22Rv1 (cell line): ENCODE results near the gene BANP.

Source experiments
- CTCF ChIP-seq: fragments of 450-650 bp; IDR thresholded peaks from 2 replicates; pipeline ENCODE4 v1.5.1; 2017; ENCODE audit warnings: mild to moderate bottlenecking
- ZFX ChIP-seq: fragments of 450-650 bp; IDR thresholded peaks from 2 replicates; pipeline ENCODE4 v1.6.1; 2017; ENCODE audit warnings: antibody characterized with exemption, borderline replicate concordance

GRCh38 chr16:88103011-88103410 lies 151.8 kb downstream of the BANP start:
- no peak for TF ChIP-seq CTCF
- TF ChIP-seq ZFX: no peak
